NK-92 (cell line): ENCODE data around the gene GPHN.

Experiments used
- DNase-seq: peaks from one replicate; lab custom pipeline; 2025; ENCODE audit not compliant: unreplicated experiment; lab: John Stamatoyannopoulos, UW

The GPHN gene

DNA sequence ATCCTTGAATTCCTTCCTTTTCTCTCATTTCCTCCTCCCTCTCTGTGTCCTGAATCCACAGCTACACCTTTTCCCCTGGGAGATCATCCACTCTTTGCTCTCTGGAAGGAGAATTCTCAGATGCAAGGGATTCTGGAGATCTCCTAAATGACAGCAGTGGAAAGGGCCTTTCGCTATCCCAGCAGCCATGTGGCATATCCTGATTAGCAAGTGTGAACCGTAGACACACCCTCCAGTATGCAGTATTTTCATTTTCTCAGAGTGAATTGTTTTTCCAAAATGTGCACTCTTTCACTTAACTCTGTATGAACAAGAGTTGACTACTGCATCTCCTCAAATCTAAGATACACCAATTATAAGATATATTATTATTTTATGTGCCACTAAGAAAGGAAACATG is 687.3 kb downstream of the GPHN start:
- DNase-seq: no peak

DNA sequence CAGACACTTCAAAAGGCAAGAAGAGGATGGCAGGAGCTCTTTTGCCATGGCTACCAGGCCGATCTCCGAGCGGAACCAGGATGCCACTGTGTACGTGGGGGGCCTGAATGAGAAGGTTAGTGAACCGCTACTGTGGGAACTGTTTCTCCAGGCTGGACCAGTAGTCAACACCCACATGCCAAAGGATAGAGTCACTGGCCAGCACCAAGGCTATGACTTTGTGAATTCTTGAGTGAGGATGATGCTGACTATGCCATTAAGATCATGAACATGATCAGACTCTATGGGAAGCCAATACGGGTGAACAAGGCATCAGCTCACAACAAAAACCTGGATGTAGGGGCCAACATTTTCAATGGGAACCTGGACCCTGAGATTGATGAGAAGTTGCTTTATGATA is 691.1 kb downstream of the GPHN start:
- no peak for DNase-seq

DNA sequence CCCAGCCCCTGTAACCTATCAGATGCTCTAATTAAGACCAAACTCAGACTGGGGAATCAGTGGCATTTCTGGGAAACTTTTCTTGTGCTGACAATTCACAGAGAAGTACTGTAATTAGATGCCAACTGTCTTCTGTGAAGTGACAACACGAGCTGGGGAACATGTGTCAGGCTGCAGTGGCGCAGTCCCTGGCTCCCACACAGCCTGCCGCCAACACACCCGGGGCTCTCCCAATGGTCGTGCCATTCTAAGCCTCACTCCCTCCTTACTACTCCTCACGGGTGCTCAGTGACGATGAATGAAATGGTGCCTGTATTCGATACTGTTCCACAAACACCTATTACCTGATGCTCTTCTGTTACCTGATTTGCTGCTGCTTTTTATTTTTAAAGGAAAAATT is 699.9 kb downstream of the GPHN start:
- no peak for DNase-seq

DNA sequence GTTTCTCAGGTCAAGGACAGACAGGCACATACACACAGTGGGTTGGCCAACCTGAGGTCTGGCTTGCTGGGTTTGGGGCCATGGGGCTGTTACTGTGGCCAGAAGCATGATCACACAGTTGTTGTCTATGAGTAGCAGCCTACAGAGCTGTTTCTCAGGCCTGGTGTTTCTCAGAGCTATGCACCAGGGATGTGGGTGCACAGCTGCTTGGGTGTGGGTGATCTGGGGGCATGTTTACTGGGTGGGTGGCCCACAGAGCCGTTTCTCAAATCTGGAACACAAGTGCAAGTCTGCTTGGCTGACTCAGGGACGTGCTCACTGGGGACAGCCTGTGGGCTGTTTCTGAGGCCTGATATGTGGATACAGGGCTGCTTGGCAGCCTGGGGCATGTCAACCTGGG is 710.2 kb downstream of the GPHN start:
- DNase-seq: no peak

DNA sequence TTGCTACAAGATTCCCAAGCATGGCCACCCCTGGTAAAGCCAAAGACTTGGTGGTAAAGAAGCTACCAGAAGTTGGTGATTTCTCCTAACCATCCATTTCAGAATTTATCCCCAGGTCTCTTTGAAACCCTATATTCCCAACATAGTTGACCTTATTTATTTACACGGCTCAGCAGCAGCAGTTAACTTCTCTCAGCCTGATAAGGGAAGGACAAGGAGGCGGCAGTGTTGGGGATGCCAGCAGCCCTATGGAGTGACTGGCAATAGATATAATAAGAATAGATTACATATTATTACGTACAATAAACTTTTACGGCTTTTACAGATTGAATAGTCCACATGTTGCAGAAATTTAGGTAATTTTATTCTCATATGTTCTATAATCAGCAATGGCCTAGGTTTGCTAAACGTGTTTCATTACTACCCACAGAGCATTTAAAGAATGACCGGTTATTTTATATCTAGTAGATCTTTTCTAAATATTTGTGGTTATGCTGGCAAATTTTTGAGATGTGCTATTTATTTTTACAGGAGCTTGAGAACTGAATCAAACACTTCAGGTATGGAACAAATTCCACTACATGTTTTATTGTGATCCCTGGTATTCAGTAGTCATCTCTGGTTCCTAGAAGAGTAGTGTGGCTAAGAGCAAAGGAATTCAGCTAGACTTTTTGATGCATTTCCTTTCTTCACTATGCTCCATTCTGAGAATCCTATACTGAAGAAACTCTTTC is 713.5 kb downstream of the GPHN start:
- no peak for DNase-seq

DNA sequence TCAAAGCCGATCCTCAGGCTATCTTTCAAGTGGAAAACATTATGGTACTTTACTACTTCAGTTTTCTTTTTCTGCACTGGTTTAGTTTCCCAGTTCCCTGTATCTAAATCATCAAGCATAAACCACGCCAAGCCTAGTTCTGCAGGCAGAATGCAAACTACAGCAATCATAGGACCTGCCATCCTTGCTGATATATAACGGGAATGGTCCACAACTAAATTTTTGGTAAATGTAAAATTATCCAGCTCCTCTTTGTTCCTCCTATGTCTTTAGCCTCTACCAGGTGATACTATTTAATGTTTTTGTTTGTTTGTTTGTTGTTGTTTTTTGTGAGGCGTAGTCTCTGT is 714.0 kb downstream of the GPHN start:
- DNase-seq: no peak

DNA sequence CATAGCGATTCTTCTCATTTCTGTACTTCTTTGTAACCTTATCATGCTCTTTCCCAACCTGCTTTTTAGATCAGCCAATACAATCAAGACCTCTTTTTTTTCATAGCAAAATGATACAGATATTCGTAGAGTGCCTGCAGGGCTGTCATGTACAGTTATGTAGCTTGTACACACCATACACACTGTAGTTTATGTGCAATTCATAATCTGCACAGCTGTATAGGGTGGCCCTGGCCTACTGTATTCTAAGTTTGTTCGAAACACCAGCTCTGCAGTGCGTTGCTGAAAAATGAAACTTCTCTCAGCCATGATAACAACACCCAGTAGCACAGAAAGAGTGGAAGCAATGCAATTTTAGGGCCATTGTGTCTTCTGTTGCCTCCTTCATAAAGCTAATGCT is 717.6 kb downstream of the GPHN start:
- no peak for DNase-seq

DNA sequence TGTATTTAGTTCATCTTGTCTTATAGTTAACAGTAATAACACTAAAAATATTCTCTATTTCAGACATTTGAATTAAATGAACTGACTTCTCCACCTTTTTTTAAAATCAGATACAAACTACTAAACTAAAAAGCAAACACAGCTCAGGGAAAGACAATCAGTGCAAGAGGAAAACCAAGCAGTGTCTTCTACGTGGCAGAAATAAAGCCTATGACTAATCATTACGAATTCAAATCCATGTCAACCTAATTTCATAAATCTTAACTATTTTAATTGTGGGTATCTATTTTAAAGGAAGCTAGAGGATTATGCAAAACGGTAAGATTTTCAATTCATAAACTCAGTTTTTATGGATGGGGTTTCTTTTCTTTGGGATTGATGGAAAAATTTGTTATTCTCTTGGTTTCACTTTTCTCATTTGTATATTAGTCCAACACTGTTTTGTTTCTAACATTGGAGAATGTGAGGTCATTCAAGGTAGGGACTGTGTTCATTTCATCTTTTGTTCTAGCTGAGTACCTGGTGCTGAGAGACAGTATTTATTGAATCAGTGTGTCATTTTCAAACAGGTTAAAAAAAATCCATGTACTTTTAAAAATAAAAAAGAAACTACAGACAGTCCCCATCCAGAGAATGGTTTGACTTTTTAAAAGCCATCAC is 720.5 kb downstream of the GPHN start:
- no peak for DNase-seq
